NOMO-1 treated with DMSO at 0.1 percent for 48 hours (cell line): Measurements from ENCODE around the gene CLDN7.

Experiments
- DNase-seq: peaks from one replicate; lab custom pipeline; 2025; ENCODE audit not compliant: unreplicated experiment; lab: John Stamatoyannopoulos, UW

Gene CLDN7, protein sequence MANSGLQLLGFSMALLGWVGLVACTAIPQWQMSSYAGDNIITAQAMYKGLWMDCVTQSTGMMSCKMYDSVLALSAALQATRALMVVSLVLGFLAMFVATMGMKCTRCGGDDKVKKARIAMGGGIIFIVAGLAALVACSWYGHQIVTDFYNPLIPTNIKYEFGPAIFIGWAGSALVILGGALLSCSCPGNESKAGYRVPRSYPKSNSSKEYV

GRCh38 chr17:7262192-7262934 lies at the start of gene CLDN7:
Gene CLDN7 (minus strand): TSS chr17:7262478. CDS start chr17:7262043, 435 bp downstream.
- no peak for DNase-seq

- DNase-seq, result no peak
Observed at GRCh38 chr17:7311110-7311705, 48.9 kb upstream of the CLDN7 start.

DNA sequence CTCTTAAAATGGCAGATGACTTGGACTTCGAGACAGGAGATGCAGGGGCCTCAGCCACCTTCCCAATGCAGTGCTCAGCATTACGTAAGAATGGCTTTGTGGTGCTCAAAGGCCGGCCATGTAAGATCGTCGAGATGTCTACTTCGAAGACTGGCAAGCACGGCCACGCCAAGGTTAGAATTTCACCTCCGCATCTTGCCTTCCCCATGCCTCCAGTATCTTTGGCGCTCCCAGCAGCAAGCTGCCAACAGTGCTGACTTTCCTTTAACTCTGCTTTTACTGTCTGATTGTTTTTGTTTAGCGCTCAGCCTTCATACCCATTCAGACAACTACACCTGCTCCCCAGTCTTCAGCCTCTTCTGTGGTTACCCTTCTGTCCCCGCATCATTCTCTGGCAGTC lies 47.4 kb upstream of the CLDN7 start:
- no peak for DNase-seq

DNA sequence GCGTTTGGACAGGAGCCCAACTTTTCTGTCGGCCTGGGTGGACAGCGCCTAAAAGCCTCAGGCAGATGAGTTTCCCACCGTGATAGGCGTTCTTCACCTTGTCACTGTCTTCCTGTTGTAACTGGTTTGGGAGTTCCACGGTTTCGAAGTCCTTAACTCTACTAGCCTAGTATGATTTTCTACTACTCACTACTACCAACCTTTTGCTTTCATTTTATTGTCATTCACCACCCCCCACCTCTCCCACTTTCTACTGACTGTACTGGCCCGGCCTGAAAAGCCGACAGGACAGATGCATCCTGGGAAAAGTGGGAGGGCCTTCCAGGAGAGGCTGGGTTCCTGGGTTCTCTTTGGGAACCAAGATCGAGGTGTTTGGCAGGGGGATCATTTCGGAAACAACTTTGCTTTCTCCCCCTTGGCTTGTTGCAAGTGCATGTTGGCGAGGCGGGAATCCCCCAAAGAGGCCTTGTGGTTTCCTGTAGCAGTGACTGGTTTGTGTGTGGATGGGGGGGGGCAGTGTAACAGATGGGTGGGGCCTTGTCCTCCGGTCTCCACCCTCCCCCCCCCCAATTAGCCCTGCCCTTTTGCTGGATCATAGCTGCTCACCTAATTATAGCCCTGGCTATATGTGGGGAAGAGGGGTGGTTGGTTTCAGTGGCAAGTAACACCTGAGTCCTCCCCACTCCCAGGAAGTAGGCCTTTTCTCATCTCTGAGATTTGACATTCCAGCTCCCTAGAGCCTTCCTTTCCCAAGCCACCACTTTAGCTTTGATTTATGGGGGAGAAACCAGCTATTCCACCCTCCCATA lies 46.6 kb upstream of the CLDN7 start:
- DNase-seq, result peak; percentile 76

- DNase-seq, result peak; percentile 39
Observed at GRCh38 chr17:7307686-7308624, 45.7 kb upstream of the CLDN7 start.

- peak; percentile 100 for DNase-seq
Observed at GRCh38 chr17:7306911-7307685, 44.8 kb upstream of the CLDN7 start, which contains the start of gene EIF5A. Gene EIF5A (plus strand): TSS chr17:7307628. CDS start chr17:7309636, 2,008 bp downstream.

- no peak for DNase-seq
Observed at GRCh38 chr17:7304179-7304578, 41.9 kb upstream of the CLDN7 start.

DNA sequence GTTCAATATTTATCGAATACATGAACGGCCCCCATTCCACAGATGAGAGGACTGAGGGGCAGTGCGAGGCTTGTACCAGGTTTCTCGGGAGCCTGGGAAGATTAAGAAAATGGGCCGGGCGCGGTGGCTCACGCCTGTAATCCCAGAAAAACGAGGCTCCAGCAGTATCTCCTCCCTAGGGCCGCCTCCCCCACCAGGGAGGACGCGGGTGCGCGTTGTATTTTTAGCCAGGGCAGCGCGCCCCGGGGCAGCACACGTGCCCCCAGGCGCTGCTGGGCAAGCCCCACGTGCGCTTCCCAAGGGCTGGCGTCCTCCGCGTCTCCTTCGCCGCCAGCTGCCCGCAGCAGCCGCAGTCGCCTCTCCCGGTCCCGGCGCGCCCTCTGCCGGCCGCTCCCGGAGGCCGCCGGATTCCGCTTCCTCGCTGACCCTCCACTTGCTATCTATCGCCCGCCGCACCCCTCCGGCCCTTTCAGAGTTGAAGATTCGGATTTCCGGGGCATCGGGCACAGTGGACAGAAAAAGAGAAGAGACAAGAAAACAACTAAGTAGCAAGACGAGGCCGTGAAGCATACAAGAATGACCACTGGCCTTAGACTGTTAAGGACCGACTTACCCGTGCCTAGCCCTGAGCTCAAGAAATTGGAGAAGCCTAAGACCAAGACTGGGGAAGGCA lies 34.0 kb upstream of the CLDN7 start:
- peak; percentile 73 for DNase-seq

GRCh38 chr17:7295230-7296180 lies 33.2 kb upstream of the CLDN7 start:
- no peak for DNase-seq

GRCh38 chr17:7294614-7295153 lies 32.4 kb upstream of the CLDN7 start, which contains the start of gene YBX2:
Gene YBX2 (minus strand): TSS chr17:7294639. CDS start chr17:7294500, 139 bp downstream.
- peak; percentile 66 for DNase-seq

GRCh38 chr17:7293816-7294613 lies 31.7 kb upstream of the CLDN7 start:
- no peak for DNase-seq

- DNase-seq, result no peak
Observed at GRCh38 chr17:7293159-7293558, 30.9 kb upstream of the CLDN7 start.

DNA sequence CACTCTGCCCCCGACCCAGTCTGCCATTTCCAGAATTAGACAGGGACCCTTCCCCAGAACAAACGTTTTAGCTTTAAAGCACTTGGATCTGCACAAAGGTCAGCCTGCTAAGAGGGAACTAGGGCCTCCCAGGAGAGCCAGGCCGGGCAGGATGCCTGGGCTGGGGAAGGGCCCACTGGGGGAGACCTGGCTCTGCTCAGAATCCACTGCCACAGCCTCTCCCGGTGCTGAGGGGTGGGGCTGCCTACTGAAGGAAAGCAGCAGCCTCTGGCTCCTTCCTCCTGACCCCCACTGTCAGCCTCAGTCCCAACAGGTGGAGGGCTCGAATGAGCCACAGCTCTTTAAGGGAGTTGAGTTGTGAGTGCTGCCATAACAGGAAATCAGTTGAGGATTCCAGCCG lies 30.5 kb upstream of the CLDN7 start:
- no peak for DNase-seq

DNA sequence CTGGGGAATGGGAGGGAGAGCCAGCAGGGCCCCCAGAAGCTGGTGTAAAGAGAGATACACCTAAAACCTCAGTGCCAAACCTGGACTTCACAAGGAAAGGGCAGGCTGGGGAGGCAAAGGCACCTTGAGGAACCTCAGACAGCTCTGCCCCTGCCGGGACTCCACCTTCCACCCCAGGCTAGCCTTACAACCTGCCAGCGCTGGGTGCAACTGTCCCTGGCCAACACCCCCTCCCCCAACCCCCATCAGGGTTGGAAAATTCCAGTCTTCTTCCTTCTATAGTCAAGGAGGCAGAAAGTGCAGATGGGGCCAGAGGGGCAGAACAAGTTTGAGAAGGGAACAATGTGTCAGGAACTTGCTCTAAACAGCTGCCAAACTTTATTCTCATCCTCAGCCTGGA lies 29.9 kb upstream of the CLDN7 start:
- DNase-seq, result no peak

DNA sequence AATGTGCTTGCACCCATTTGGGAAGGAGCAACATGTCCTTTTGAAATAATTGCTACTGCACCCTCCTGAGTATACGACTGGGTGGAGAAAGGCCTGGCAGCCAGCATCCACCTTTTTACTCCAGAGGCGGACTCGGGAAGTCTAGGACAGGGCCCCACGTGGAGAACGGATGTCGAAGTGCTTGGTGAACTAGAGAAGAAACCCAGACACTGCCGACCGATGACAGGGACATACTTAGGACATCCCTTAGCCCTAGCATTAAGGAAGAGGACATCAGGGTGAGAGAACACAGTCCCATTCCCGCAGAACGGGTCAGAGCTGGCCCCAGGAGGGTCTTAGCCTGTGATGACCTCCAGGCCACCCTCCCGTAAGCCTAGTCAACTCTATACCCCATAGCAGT lies 28.4 kb upstream of the CLDN7 start:
- no peak for DNase-seq

- DNase-seq, result no peak
Observed at GRCh38 chr17:7290166-7290565, 27.9 kb upstream of the CLDN7 start.
